Measurements from ENCODE around the gene GPR146.

DNA sequence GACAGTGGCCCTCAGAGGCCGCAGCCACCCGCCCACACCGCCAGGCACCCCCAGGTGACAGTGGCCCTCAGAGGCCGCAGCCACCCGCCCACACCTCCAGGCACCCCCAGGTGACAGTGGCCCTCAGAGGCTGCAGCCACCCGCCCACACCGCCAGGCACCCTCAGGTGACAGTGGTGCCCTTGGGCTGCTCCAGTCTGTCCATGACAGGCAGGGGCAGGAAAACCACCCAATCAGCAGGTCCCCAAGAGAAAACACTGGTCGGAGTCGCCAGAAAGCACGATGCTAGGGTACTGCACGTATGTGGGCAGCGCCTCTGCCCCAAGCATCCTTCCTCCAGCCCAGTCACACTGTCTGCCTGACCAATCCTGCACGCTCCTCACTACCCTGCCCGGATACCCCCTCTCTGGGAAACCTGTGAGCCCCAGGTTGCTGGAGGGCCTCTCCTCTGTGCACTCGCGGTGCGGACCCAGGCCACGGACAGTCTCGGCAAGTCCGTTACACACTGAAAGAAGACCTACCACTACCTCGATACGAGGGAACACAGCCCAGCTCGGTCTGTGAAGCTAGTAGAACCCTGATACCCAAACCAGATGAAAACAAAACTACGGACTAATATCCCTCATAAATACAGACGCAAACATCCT lies 11.7 kb upstream of the GPR146 start:
- TF ChIP-seq POLR2A (IDR thresholded peaks at IDR 0.05; ENCODE audit: low read length) (no peak), GATA1 (IDR thresholded peaks at IDR 0.05; ENCODE audit: low read depth, low read length) (no peak)

Measured in erythroblast (primary cell).